ENCODE results near the gene DTNA. TPM values are rescaled to one million over a fixed set of nuclear protein-coding genes. Genes with fewer than 3 reads are reported as not detected.

The DTNA gene
- total RNA-seq, 2 experiments from 2014 or later: not detected

DNA sequence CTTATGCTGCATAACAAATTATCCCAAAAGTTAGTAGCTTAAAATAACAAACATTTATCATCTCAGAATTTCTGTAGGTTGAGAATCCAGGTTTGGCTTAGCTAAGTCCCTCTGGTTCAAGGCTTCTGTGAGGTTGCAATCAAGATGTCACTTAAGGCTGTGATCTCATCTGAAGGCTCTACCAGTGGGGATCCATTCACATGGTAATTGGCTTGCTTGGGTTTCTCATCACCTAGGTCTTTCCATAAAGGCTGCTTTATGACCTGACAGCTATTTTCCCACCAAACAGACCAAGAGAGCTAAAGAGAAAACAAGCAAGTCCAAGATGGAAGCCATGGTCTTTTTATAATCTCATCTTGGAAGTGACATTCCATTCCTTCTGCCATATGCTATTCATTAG is 137.3 kb downstream of the DTNA start:
- CTCF ChIA-PET: no interaction called here
- Histone ChIP-seq H3K36me3 (ENCODE audit: insufficient read depth, low read length) (no peaks in the 10 kb centered on the region), H3K4me3 (ENCODE audit: low read length) (no peak overlapping the region), H3K9me3 (ENCODE audit: control insufficient read depth in 1 of 2, insufficient read depth in 1 of 2, low read length in 2 of 2) (no peaks in the 10 kb centered on the region), H3K27me3 (ENCODE audit: control insufficient read depth in 1 of 2, insufficient read depth in 2 of 2, low read length in 2 of 2) (no peaks in the 10 kb centered on the region), H3K27ac (ENCODE audit: low read depth in 1 of 2, low read length in 2 of 2) (no peak overlapping the region), H3K4me1 (ENCODE audit: insufficient read depth, low read length) (no peaks in the 10 kb centered on the region)
- DNase-seq (no peak), ATAC-seq (ENCODE audit: poor library complexity) (no peak)
- no peak overlapping the region for H3K4me3 Mint-ChIP-seq
- H3K27ac Mint-ChIP-seq: no peak overlapping the region
- no peak for TF ChIP-seq CTCF (IDR thresholded peaks at IDR 0.05)
- intact Hi-C loops (cut with DNase I, micrococcal nuclease): no loop called here
- no peaks in the 10 kb centered on the region for H3K4me1 Mint-ChIP-seq (ENCODE audit: low read depth)
- no peaks in the 10 kb centered on the region for H3K9me3 Mint-ChIP-seq
- POLR2A ChIA-PET: no interaction called here
- peaks cover 4% of the 10 kb centered on the region for H3K27me3 Mint-ChIP-seq
- H3K36me3 Mint-ChIP-seq (ENCODE audit: low read depth): no peaks in the 10 kb centered on the region

- CTCF ChIA-PET: no interaction called here
These were observed 138.1 kb downstream of the DTNA start for GRCh38 chr18:34848156-34848555.

DNA sequence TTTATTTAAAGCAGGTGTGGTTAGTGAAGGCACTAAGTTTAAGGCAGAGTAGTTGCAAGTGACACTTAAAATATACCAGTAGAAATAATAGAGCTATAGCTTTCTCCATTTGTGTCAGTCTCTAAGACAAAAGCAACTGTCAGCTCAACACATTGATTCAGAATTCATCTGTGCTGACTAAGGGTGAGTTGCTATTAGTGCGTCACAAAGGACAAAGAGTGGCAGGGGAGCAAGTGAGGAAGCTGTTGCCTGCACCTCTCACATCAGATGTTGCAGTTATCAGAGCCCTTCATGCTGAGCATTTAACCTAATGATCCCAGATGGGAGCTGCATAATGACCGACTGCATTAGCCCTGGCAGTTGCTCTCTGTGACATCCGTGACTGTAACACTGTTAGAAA is 138.6 kb downstream of the DTNA start:
- Histone ChIP-seq H3K4me1 (ENCODE audit: insufficient read depth, low read length) (no peaks in the 10 kb centered on the region), H3K27ac (ENCODE audit: low read depth in 1 of 2, low read length in 2 of 2) (no peak overlapping the region), H3K36me3 (ENCODE audit: insufficient read depth, low read length) (no peaks in the 10 kb centered on the region), H3K9me3 (ENCODE audit: control insufficient read depth in 1 of 2, insufficient read depth in 1 of 2, low read length in 2 of 2) (no peaks in the 10 kb centered on the region), H3K4me3 (ENCODE audit: low read length) (no peak overlapping the region), H3K27me3 (ENCODE audit: control insufficient read depth in 1 of 2, insufficient read depth in 2 of 2, low read length in 2 of 2) (no peaks in the 10 kb centered on the region)
- ATAC-seq (ENCODE audit: poor library complexity) (no peak), DNase-seq (no peak)
- Mint-ChIP-seq H3K4me3 (no peak overlapping the region), H3K9me3 (no peaks in the 10 kb centered on the region), H3K27me3 (peaks cover 4% of the 10 kb centered on the region), H3K36me3 (ENCODE audit: low read depth) (no peaks in the 10 kb centered on the region), H3K27ac (no peak overlapping the region), H3K4me1 (ENCODE audit: low read depth) (no peaks in the 10 kb centered on the region)
- intact Hi-C loops (cut with DNase I, micrococcal nuclease): no loop called here
- no peak for TF ChIP-seq CTCF (IDR thresholded peaks at IDR 0.05)
- POLR2A ChIA-PET: no interaction called here
- CTCF ChIA-PET: no interaction called here

More at GRCh38 chr18:34848156-34848555, 138.1 kb downstream of the DTNA start:
- intact Hi-C loops (cut with DNase I, micrococcal nuclease): no loop called here
- H3K9me3 ChIP-seq (ENCODE audit: control insufficient read depth in 1 of 2, insufficient read depth in 1 of 2, low read length in 2 of 2): no peaks in the 10 kb centered on the region
- no peak overlapping the region for H3K4me3 ChIP-seq (ENCODE audit: low read length)
- no peaks in the 10 kb centered on the region for H3K27me3 ChIP-seq (ENCODE audit: control insufficient read depth in 1 of 2, insufficient read depth in 2 of 2, low read length in 2 of 2)
- no peaks in the 10 kb centered on the region for H3K36me3 ChIP-seq (ENCODE audit: insufficient read depth, low read length)
- ATAC-seq (ENCODE audit: poor library complexity) (no peak), DNase-seq (no peak)
- no peak for TF ChIP-seq CTCF (IDR thresholded peaks at IDR 0.05)
- no peak overlapping the region for H3K4me3 Mint-ChIP-seq
- no peaks in the 10 kb centered on the region for H3K4me1 Mint-ChIP-seq (ENCODE audit: low read depth)
- no peaks in the 10 kb centered on the region for H3K4me1 ChIP-seq (ENCODE audit: insufficient read depth, low read length)
- H3K9me3 Mint-ChIP-seq: no peaks in the 10 kb centered on the region
- H3K27ac Mint-ChIP-seq: no peak overlapping the region
- H3K36me3 Mint-ChIP-seq (ENCODE audit: low read depth): no peaks in the 10 kb centered on the region
- no peak overlapping the region for H3K27ac ChIP-seq (ENCODE audit: low read depth in 1 of 2, low read length in 2 of 2)
- H3K27me3 Mint-ChIP-seq: peaks cover 4% of the 10 kb centered on the region
- POLR2A ChIA-PET: no interaction called here

Data from CD4-positive, alpha-beta T cell (primary cell).